Measurements from ENCODE around the gene KANSL1.

DNA sequence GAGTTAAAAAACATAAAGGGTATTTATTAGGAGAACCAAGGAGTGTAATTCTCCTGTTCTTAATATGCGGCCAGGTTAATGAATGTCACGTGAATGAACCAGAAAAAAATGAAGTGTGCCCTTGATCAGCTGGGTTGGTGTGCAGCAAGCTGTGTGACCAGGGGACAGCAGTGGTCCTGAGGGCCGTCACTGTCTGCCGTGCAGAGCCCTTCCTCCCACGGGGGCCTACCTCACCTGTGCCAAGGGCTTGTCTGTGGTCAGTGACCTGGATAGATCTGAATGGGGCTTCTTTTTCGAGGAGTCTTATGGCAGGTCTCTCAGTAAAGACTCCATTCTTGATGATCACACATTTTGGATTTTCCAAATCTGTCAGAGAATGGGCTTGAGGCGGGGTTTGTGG, 211.9 kb downstream of the KANSL1 start:
- TF ChIP-seq, protein P1, sequence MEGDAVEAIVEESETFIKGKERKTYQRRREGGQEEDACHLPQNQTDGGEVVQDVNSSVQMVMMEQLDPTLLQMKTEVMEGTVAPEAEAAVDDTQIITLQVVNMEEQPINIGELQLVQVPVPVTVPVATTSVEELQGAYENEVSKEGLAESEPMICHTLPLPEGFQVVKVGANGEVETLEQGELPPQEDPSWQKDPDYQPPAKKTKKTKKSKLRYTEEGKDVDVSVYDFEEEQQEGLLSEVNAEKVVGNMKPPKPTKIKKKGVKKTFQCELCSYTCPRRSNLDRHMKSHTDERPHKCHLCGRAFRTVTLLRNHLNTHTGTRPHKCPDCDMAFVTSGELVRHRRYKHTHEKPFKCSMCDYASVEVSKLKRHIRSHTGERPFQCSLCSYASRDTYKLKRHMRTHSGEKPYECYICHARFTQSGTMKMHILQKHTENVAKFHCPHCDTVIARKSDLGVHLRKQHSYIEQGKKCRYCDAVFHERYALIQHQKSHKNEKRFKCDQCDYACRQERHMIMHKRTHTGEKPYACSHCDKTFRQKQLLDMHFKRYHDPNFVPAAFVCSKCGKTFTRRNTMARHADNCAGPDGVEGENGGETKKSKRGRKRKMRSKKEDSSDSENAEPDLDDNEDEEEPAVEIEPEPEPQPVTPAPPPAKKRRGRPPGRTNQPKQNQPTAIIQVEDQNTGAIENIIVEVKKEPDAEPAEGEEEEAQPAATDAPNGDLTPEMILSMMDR (IDR thresholded peaks at IDR 0.05; ENCODE audit: insufficient read depth, low read length, poor library complexity, severe bottlenecking) = no peak
- no peak for TF ChIP-seq EZH2phosphoT487 (conservative IDR thresholded peaks at IDR 0.05; ENCODE audit: low read length)

Data from SU-DHL-6 (cell line).